Middle frontal gyrus (tissue), 1 donor: ENCODE results near the gene LTA.

Source experiments
- DNase-seq: peaks from one replicate; pipeline ENCODE4 v3.0.0-alpha.2; 2015; ENCODE audit warnings: low spot score; ENCODE audit errors: extremely low spot score

LTA gene

GRCh38 chr6:31622684-31623091 is 50.6 kb downstream of the LTA start:
- DNase-seq, result no peak
